ENCODE data around the gene ZEB1.

The ZEB1 gene

DNA sequence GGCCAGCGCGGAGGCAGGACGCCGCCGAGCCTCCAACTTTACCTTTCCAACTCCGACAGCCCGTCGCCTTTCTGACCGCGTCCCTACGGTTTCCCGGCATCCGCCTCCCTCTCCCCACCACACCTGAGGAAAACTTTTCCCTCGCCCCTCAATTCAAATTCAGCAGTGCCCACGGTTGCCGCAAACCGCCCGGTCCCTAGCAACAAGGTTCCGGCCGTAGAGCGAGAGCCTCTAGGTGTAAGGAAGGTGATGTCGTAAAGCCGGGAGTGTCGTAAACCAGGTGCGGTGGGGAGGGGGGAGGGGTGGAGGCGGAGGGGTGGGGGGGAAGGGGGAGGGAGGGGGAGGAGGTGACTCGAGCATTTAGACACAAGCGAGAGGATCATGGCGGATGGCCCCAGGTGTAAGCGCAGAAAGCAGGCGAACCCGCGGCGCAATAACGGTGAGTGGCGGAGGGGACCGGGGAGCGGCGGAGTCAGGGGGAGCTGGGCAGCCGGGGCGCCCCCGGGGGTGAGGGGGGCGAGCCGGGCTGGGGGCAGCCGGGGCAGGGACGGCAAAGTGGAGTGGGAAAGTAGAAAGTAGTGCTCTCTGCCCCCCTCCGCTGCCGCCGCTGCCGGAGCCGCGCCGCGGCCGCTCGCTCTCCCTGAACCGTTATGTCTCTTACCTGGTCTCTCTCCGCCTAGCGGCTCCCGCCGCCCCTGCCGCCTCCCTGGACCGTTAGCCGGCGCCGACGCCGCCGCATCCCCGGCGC lies at the start of gene ZEB1:
ZEB1 (plus strand) TSS at position 363 of the 748 bp plus-strand sequence; CDS start at position 382, 19 bp downstream.
- DNase-seq (ENCODE audit: extremely low spot score), result peak; percentile 68
- ChIA-PET CTCF (no interaction called here), POLR2A (no interaction called here)
- TF ChIP-seq L3MBTL2 (conservative IDR thresholded peaks at IDR 0.05) (no peak), BHLHE40 (IDR thresholded peaks at IDR 0.05; ENCODE audit: borderline replicate concordance) (no peak), LEF1 (IDR thresholded peaks at IDR 0.05; ENCODE audit: borderline replicate concordance) (no peak), SP1 (IDR thresholded peaks at IDR 0.05) (no peak), HDGF (IDR thresholded peaks at IDR 0.05; ENCODE audit: borderline replicate concordance) (no peak), FOXM1 (IDR thresholded peaks at IDR 0.05; ENCODE audit: borderline replicate concordance) (no peak), ARNT (IDR thresholded peaks at IDR 0.05) (no peak), FOXA1 (IDR thresholded peaks at IDR 0.05) (no peak), TARDBP (IDR thresholded peaks at IDR 0.05) (no peak), ELF4 (IDR thresholded peaks at IDR 0.05) (no peak), SUZ12 (IDR thresholded peaks at IDR 0.05) (no peak), ZNF384 (IDR thresholded peaks at IDR 0.05) (no peak), FOXK2 (IDR thresholded peaks at IDR 0.05) (no peak), NFRKB (IDR thresholded peaks at IDR 0.05) (no peak), CTBP1 (IDR thresholded peaks at IDR 0.05; ENCODE audit: borderline replicate concordance) (no peak)
- TF ChIP-seq, protein P1, sequence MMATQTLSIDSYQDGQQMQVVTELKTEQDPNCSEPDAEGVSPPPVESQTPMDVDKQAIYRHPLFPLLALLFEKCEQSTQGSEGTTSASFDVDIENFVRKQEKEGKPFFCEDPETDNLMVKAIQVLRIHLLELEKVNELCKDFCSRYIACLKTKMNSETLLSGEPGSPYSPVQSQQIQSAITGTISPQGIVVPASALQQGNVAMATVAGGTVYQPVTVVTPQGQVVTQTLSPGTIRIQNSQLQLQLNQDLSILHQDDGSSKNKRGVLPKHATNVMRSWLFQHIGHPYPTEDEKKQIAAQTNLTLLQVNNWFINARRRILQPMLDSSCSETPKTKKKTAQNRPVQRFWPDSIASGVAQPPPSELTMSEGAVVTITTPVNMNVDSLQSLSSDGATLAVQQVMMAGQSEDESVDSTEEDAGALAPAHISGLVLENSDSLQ (IDR thresholded peaks at IDR 0.05), result no peak

DNA sequence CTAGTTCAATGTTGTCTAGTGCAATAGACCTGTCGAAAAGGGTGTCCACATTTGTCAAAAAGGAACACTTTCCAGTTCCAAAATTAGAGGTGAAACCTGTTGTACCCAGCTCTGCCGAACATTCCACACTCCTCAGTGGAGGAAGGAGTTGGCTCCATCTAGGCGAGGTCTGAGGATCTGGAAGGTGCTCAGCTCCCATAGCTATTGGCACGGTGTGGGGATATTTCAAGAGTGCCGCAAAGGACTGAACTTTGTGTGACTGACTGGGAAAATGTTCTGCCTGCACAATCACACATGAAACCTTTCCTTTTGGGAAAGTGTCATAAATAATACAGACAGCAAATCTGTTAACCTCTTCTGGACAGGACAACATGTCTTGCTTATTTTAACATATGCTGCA lies 48.1 kb upstream of the ZEB1 start:
- ChIA-PET CTCF (no interaction called here), POLR2A (no interaction called here)
- TF ChIP-seq FOXA1 (IDR thresholded peaks at IDR 0.05) (no peak), LEF1 (IDR thresholded peaks at IDR 0.05; ENCODE audit: borderline replicate concordance) (no peak)
- TF ChIP-seq, protein P1 (IDR thresholded peaks at IDR 0.05), result no peak
- DNase-seq (ENCODE audit: extremely low spot score), result no peak

DNA sequence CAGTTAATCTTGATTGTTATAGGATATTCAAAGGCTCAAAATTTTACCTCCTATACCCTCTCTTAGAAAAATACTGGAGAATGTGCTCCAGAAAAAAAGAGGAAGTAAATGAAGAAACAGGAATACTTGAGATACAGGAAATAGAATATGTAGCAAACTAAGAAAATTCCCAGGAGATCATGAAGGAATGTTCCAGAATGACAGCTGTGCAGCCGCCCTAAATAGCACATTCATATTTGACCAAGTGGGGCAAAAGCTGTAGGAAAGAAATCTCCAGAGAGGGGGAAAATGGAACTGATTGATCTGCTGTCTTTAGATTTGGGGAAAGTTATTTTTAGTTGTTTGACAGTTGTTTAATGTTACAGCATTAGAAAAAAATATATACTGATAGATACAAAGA lies 46.2 kb upstream of the ZEB1 start:
- ChIA-PET POLR2A (no interaction called here), CTCF (no interaction called here)

DNA sequence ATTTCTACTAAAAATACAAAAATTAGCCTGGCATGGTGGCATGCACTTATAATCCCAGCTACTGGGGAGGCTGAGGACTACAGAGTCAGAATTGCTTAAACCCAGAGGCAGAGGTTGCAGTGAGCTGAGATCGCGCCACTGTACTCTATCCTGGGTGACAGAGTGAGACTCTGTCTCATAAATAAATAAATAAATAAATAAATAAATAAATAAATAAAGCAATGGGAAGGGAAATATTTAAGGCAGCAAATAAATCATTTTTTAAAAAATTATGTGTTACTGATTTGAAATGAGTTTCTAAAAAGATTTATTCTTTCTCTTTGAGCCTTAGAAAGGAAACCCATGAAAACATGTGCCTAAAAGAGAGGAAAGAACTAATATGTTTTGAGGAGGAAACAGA lies 45.2 kb upstream of the ZEB1 start:
- ChIA-PET CTCF (no interaction called here), POLR2A (no interaction called here)
- no peak for TF ChIP-seq L3MBTL2 (conservative IDR thresholded peaks at IDR 0.05)
- no peak for TF ChIP-seq FOXM1 (IDR thresholded peaks at IDR 0.05; ENCODE audit: borderline replicate concordance)
- TF ChIP-seq NFRKB (IDR thresholded peaks at IDR 0.05), result no peak
- no peak for TF ChIP-seq SP1 (IDR thresholded peaks at IDR 0.05)
- TF ChIP-seq, protein P1 (IDR thresholded peaks at IDR 0.05), result no peak
- no peak for TF ChIP-seq ELF4 (IDR thresholded peaks at IDR 0.05)
- no peak for TF ChIP-seq FOXK2 (IDR thresholded peaks at IDR 0.05)
- no peak for TF ChIP-seq SUZ12 (IDR thresholded peaks at IDR 0.05)
- no peak for TF ChIP-seq ARNT (IDR thresholded peaks at IDR 0.05)
- no peak for TF ChIP-seq HDGF (IDR thresholded peaks at IDR 0.05; ENCODE audit: borderline replicate concordance)
- TF ChIP-seq LEF1 (IDR thresholded peaks at IDR 0.05; ENCODE audit: borderline replicate concordance), result no peak
- no peak for TF ChIP-seq CTBP1 (IDR thresholded peaks at IDR 0.05; ENCODE audit: borderline replicate concordance)
- no peak for TF ChIP-seq FOXA1 (IDR thresholded peaks at IDR 0.05)
- TF ChIP-seq TARDBP (IDR thresholded peaks at IDR 0.05), result no peak
- TF ChIP-seq BHLHE40 (IDR thresholded peaks at IDR 0.05; ENCODE audit: borderline replicate concordance), result no peak
- no peak for TF ChIP-seq ZNF384 (IDR thresholded peaks at IDR 0.05)
- DNase-seq (ENCODE audit: extremely low spot score), result no peak

More for the DNA sequence above, 46.2 kb upstream of the ZEB1 start:
- TF ChIP-seq FOXM1 (IDR thresholded peaks at IDR 0.05; ENCODE audit: borderline replicate concordance), result no peak
- no peak for TF ChIP-seq TARDBP (IDR thresholded peaks at IDR 0.05)
- no peak for DNase-seq (ENCODE audit: extremely low spot score)

DNA sequence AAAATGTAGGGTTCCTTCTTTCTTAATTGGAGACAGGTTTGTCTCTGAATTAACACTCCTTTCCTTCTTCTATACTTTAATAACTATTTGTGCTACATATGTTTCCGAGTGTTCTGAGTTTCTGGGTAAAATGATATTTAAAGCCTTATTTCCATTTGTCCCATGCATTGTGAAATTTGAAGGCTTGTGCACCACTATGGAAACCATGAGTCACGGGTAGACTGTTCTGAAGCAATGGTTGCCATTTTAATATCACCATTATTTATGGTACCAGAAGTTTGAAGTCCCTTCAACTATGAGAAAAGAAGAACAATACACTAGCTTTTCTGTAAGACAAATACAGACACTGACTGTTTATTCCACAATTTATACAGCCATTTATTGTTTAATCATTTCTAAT lies 44.7 kb upstream of the ZEB1 start:
- ChIA-PET POLR2A (no interaction called here), CTCF (no interaction called here)
- no peak for TF ChIP-seq ELF4 (IDR thresholded peaks at IDR 0.05)
- TF ChIP-seq, protein P1 (IDR thresholded peaks at IDR 0.05), result no peak
- no peak for TF ChIP-seq SP1 (IDR thresholded peaks at IDR 0.05)
- no peak for TF ChIP-seq SUZ12 (IDR thresholded peaks at IDR 0.05)
- no peak for TF ChIP-seq LEF1 (IDR thresholded peaks at IDR 0.05; ENCODE audit: borderline replicate concordance)
- no peak for TF ChIP-seq FOXA1 (IDR thresholded peaks at IDR 0.05)
- TF ChIP-seq ZNF384 (IDR thresholded peaks at IDR 0.05), result no peak
- TF ChIP-seq L3MBTL2 (conservative IDR thresholded peaks at IDR 0.05), result no peak
- no peak for TF ChIP-seq FOXK2 (IDR thresholded peaks at IDR 0.05)
- no peak for TF ChIP-seq CTBP1 (IDR thresholded peaks at IDR 0.05; ENCODE audit: borderline replicate concordance)
- no peak for TF ChIP-seq FOXM1 (IDR thresholded peaks at IDR 0.05; ENCODE audit: borderline replicate concordance)
- no peak for TF ChIP-seq TARDBP (IDR thresholded peaks at IDR 0.05)
- no peak for TF ChIP-seq NFRKB (IDR thresholded peaks at IDR 0.05)
- TF ChIP-seq HDGF (IDR thresholded peaks at IDR 0.05; ENCODE audit: borderline replicate concordance), result no peak
- TF ChIP-seq BHLHE40 (IDR thresholded peaks at IDR 0.05; ENCODE audit: borderline replicate concordance), result no peak
- DNase-seq (ENCODE audit: extremely low spot score), result no peak

Data from HEK293T (cell line).